ENCODE data around the gene OR51F1. TPM values are rescaled to one million over a fixed set of nuclear protein-coding genes. Genes with fewer than 3 reads are reported as not detected.

Gene OR51F1
- total and polyA plus RNA-seq, 2 experiments from 2014 or later: not detected

DNA sequence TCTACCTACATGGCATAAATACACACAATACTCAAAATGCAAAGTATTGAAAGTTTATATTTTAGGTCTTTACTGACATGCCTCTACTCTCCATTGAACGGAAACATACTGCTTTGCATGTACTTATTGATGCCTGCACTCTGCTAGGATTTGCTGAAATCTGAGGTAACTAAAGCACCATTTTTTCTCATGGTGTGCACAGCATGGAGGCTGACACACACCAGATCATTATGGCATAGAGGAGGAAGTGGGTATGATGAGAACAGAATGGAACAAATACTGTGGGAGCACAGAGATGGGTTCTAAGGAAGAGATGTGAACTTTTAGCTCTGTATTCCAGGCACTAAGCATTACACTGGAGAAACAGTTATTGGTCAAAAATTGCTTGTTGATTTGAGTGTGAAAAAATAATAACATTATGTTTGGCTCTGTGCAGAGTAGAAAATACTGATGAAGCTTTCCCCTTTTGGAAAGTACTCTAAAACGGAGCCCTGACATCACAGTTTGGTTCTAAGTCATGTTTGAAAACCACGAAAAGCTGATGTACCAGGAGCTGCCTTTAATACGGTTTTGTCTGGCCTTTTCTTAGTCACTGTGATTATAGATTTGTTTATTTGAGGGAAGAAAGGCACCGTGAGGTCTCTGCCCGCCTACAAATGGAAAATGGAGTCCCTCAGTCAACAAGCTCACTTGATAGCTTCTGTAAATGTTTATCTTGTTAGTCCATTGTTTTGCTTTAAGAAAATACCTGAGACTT, 28.9 kb upstream of the OR51F1 start:
- Mint-ChIP-seq H3K27ac (no peak overlapping the region), H3K4me3 (no peak overlapping the region), H3K27me3 (ENCODE audit: insufficient read depth, low read depth, poor library complexity) (peaks cover 3% of the 10 kb centered on the region), H3K36me3 (ENCODE audit: low read depth) (no peaks in the 10 kb centered on the region), H3K4me1 (no peaks in the 10 kb centered on the region), H3K9me3 (no peaks in the 10 kb centered on the region)
- Histone ChIP-seq H3K27me3 (ENCODE audit: insufficient read depth) (no peaks in the 10 kb centered on the region), H4K20me1 (replicated peaks; ENCODE audit: insufficient read depth) (no peaks in the 10 kb centered on the region), H3K4me1 (ENCODE audit: insufficient read depth) (no peaks in the 10 kb centered on the region), H3K4me2 (no peak overlapping the region), H2AFZ (no peak overlapping the region), H3K9me2 (ENCODE audit: insufficient read depth) (0 out of 2 replicates have a peak, but pooled peaks cover 6% of the 10 kb centered on the region), H3K27ac (ENCODE audit: low read depth) (no peak overlapping the region), H3K36me3 (ENCODE audit: insufficient read depth) (no peaks in the 10 kb centered on the region), H3K79me2 (replicated peaks; ENCODE audit: insufficient read depth) (no peaks in the 10 kb centered on the region), H3F3A (replicated peaks; ENCODE audit: low read depth) (no peaks in the 10 kb centered on the region), H3K4me3 (no peak overlapping the region)
- TF ChIP-seq EZH2 (IDR thresholded peaks at IDR 0.05; ENCODE audit: low read depth, unreplicated experiment): no peak
- TF ChIP-seq REST (IDR thresholded peaks at IDR 0.05; ENCODE audit: unreplicated experiment): no peak
- no peak for TF ChIP-seq STAT1 (IDR thresholded peaks at IDR 0.05; ENCODE audit: unreplicated experiment)
- TF ChIP-seq, protein P1, sequence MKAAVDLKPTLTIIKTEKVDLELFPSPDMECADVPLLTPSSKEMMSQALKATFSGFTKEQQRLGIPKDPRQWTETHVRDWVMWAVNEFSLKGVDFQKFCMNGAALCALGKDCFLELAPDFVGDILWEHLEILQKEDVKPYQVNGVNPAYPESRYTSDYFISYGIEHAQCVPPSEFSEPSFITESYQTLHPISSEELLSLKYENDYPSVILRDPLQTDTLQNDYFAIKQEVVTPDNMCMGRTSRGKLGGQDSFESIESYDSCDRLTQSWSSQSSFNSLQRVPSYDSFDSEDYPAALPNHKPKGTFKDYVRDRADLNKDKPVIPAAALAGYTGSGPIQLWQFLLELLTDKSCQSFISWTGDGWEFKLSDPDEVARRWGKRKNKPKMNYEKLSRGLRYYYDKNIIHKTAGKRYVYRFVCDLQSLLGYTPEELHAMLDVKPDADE (IDR thresholded peaks at IDR 0.05): no peak
- no peak for TF ChIP-seq POLR2AphosphoS5 (IDR thresholded peaks at IDR 0.05; ENCODE audit: low read depth)
- no peak for TF ChIP-seq ZNF331 (CRISPR knock-in tag; IDR thresholded peaks at IDR 0.05; ENCODE audit: low read depth)
- no peak for ATAC-seq
- DNase-seq (ENCODE audit: low spot score): no peak

DNA sequence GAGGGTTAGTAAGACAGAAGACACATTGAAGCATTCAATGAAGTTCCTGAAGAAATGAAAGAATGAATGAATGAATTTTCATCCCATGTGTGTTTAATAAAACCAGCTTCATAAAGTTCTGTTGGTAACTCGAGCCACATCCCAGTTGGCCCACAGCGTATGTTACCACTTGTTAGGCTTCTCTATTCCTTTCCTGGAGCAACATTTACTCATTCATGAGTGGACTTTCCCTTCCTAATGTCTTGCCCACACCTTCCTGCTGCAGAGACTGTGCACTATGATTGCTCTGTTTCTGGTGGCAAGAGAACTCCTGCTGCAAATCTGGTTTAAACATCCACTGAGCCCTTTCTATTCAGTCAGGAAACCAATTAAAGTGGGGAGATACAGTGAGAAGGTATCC, 27.5 kb upstream of the OR51F1 start:
- no peak overlapping the region for H2AFZ ChIP-seq
- no peaks in the 10 kb centered on the region for H3K79me2 ChIP-seq (replicated peaks; ENCODE audit: insufficient read depth)
- no peak overlapping the region for H3K27ac Mint-ChIP-seq
- no peak for ATAC-seq
- no peaks in the 10 kb centered on the region for H3K36me3 ChIP-seq (ENCODE audit: insufficient read depth)
- H3K4me1 ChIP-seq (ENCODE audit: insufficient read depth): no peaks in the 10 kb centered on the region
- peaks cover 3% of the 10 kb centered on the region for H3K27me3 Mint-ChIP-seq (ENCODE audit: insufficient read depth, low read depth, poor library complexity)
- no peak overlapping the region for H3K4me2 ChIP-seq
- no peak for TF ChIP-seq CTCF (conservative IDR thresholded peaks at IDR 0.05; ENCODE audit: low read depth in 2 of 2)
- TF ChIP-seq ZNF114 (CRISPR knock-in tag; IDR thresholded peaks at IDR 0.05): no peak
- 0 out of 2 replicates have a peak, but pooled peaks cover 6% of the 10 kb centered on the region for H3K9me2 ChIP-seq (ENCODE audit: insufficient read depth)
- H4K20me1 ChIP-seq (replicated peaks; ENCODE audit: insufficient read depth): no peaks in the 10 kb centered on the region
- H3K36me3 Mint-ChIP-seq (ENCODE audit: low read depth): no peaks in the 10 kb centered on the region
- H3F3A ChIP-seq (replicated peaks; ENCODE audit: low read depth): no peaks in the 10 kb centered on the region
- H3K4me1 Mint-ChIP-seq: no peaks in the 10 kb centered on the region
- H3K27me3 ChIP-seq (ENCODE audit: insufficient read depth): no peaks in the 10 kb centered on the region
- H3K4me3 Mint-ChIP-seq: no peak overlapping the region
- no peak overlapping the region for H3K27ac ChIP-seq (ENCODE audit: low read depth)
- no peak for DNase-seq (ENCODE audit: low spot score)
- no peaks in the 10 kb centered on the region for H3K9me3 Mint-ChIP-seq
- H3K4me3 ChIP-seq: no peak overlapping the region
